GM18499 (cell line): ENCODE measurements around the gene INSM2.

Source experiments
- ATAC-seq: cut with Tn5 transposase; IDR thresholded peaks from one replicate; pipeline ENCODE4 v1.9.1; 2021; ENCODE audit warnings: moderate number of reproducible peaks; ENCODE audit not compliant: insufficient read depth, unreplicated experiment

The INSM2 gene

GRCh38 chr14:35533357-35534207 lies at the start of gene INSM2:
TSS of gene INSM2 (plus strand) at chr14:35534164. CDS start at chr14:35534253, 89 bp downstream.
- peak; percentile 46 for ATAC-seq

DNA sequence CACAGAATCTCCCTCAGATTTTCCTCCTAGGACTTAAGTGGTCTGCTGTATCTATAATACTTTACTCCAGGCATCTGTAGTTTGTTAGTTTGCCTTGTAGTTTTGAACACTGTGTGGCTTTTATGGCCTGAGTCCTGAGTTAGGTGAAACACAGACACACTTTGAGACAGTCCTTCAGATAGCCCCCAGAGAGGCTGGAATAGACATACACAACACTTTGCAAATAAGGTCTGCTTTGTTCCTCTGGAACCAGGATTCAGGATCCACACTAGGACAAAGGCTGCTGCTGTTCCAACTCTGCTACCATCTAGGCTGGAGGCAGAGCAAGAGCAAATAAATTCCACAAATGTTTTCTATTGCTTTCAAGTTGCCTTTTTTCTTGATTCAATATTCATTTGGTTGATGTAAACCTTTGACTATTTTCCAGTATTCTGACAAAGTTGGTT lies 41.4 kb upstream of the INSM2 start:
- ATAC-seq, result no peak

DNA sequence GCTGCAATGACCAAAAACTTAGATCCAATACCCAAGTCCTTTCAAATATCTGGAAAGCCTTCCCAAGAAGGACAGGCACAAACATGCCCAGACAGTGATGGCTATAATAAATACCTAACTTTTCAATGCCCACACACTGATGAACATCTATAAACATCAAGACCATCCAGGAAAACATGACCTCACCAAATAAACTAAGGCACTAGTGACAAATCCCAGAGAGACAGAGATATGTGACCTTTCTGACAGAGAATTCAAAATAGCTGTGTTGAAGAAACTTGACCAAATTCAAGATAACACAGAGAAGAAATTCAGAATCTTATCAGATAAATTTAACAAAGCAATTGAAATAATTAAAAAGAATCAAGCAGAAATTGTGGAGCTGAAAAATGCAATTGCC lies 38.7 kb upstream of the INSM2 start:
- ATAC-seq, result no peak

DNA sequence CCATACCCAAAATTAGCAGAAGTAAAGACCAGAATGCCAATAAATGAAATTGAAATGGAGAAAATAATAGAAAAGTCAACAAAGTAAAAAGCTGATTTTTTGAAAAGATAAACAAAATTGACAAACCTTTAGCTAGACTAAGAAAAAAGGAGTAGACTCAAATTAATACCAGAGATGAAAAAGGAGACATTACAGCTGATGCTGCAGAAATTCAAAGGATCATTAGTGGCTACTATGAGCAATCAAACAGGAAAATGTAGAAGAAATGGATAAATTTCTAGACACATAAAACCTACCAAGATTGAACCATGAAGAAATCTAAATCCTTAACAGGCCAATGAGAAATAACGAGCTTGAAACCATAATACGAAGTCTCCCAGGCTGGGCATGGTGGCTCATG lies 34.8 kb upstream of the INSM2 start:
- ATAC-seq, result no peak

DNA sequence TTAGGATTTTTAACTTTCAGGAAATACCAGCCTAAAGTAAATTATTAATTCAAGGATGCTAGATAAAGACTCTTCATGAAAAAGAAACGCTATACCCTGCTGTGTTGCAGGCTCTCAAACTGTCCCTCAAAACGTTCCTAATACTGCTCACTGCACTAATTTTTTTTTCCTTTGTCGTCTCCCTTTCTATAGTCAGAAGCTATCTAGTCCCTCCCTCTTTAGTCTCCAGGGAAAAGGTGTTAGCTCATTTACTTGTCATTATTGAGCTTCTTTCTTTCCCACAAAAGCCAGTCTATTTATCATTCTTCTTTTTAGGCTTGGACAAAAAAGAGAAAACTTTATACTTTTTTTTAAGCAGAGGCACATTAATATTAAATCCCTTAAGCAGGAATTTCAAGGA lies 30.3 kb upstream of the INSM2 start:
- ATAC-seq, result no peak

GRCh38 chr14:35504260-35504659 lies 29.7 kb upstream of the INSM2 start:
- ATAC-seq, result no peak

DNA sequence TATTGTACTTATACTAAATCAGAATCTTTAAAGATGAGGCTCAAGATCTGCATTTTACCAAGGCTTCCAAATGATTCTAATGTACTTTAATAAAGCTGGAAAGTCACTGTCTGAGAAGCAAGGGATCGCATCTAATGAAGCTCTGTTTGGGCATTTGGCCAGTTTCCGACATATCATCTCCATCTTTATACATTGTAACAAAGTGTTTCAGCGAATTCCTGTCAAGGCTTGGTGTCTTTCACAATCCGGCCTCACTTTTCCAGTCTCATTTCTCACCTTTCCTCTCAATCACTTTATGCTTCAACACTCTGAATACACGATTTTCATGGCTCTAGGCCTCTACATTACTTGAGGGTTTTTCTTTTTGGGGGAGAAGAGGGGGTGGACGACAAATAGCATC lies 27.5 kb upstream of the INSM2 start:
- no peak for ATAC-seq

GRCh38 chr14:35506927-35507326 lies 27.0 kb upstream of the INSM2 start:
- ATAC-seq, result no peak

DNA sequence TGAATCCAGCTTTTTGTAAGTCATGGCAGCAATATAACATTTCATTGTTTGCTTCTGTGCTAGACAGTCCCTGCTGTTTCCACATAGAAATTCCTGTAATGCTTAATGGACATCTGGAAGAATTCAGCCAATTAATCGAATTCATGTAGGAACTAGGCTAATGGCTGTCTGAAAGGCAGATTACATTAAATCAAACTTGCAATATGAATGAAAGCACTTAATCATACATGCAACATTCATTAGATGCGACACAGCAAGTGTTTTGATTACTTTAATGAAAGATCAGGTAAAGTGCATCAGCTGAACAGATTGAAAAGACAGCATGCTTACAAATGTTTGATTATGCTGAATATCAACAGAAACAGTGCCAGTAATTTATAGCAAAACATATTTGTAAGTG lies 24.1 kb upstream of the INSM2 start:
- ATAC-seq, result no peak

- no peak for ATAC-seq
Observed at GRCh38 chr14:35512765-35513164, 21.2 kb upstream of the INSM2 start.

GRCh38 chr14:35515916-35516315 lies 18.0 kb upstream of the INSM2 start:
- ATAC-seq, result no peak

- ATAC-seq, result no peak
Observed at GRCh38 chr14:35519986-35520385, 14.0 kb upstream of the INSM2 start.

- no peak for ATAC-seq
Observed at GRCh38 chr14:35525695-35526094, 8.3 kb upstream of the INSM2 start.

- no peak for ATAC-seq
Observed at GRCh38 chr14:35526962-35527361, 7.0 kb upstream of the INSM2 start.

DNA sequence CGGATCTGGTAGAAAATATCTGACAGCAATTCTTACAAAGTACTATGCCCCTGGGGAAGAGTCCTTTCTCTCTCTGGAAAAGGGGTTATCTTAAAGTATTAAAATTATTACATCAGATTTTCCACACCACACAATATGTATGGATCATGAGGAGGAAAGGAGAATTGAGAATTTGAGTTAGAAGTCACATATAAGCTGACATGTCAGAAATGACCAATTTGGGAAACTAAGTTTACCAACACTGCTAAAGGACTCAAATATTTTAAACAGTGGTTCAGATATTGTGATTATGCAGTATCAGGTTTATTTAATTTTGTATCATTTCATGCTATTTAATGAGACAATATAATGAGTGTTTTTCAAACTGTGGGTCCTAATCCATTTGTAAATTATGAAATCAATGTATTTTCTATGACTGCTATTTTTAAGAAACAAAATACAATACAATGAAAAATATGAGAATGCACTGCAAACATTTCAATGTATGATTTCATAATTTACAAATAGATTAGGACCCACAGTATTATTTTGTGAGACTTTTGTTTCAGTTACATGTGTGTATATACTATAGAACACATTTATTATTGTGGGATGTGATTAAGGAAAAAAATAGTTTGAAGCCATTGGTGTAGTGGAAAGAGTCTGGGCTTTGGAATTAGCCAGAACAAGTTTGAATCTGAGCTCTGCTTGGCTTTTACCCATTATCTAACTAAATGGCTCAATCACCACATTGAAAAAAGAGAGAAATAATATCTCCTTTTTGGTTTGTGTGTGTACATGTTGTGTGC lies 1.8 kb upstream of the INSM2 start:
- no peak for ATAC-seq

DNA sequence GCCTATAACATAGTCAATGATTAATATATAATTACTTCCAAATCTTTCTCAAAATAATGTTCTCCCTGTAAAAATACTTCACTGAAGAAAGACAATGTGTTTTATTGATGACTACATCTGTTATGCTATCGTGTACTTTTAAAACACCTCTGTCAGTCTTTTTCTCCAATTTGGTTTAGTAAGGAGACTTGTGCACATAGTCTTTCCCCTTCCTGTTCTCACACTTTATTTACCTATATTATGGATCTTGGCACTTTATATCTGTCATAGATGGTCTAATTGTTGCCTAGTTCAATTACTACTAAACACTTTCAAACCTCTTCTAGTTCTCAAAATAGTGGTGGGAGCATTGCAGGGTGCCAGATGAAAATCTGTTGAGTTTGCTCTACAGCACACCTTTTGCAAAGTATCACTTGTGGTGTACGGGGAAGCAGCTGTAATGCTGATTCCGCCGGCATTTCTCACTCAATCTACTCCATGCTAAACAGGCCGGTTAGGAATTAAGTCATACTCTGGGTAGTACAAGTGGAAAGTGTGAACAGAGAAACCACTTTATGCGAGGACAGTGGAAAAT lies 1.1 kb upstream of the INSM2 start:
- no peak for ATAC-seq

DNA sequence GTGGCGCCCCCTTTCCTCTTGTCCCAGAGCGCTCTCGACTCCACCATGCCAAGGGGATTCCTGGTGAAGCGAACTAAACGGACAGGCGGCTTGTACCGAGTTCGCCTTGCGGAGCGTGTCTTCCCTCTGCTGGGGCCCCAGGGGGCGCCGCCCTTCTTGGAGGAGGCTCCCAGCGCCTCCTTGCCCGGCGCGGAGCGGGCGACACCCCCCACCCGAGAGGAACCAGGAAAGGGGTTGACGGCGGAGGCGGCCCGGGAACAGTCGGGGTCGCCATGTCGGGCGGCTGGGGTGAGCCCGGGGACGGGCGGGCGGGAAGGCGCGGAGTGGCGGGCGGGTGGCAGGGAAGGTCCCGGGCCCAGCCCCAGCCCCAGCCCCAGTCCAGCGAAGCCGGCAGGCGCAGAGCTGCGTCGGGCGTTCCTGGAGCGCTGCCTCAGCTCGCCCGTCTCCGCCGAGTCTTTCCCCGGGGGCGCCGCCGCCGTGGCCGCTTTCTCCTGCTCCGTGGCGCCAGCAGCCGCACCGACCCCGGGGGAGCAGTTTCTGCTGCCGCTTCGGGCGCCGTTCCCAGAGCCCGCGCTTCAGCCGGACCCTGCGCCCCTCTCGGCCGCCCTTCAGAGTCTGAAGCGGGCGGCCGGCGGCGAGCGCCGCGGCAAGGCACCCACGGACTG lies 376 bp downstream of the INSM2 start:
- no peak for ATAC-seq

GRCh38 chr14:35534873-35535482 lies 1.0 kb downstream of the INSM2 start:
- ATAC-seq, result no peak

GRCh38 chr14:35535483-35536112 lies 1.6 kb downstream of the INSM2 start:
- ATAC-seq, result no peak

DNA sequence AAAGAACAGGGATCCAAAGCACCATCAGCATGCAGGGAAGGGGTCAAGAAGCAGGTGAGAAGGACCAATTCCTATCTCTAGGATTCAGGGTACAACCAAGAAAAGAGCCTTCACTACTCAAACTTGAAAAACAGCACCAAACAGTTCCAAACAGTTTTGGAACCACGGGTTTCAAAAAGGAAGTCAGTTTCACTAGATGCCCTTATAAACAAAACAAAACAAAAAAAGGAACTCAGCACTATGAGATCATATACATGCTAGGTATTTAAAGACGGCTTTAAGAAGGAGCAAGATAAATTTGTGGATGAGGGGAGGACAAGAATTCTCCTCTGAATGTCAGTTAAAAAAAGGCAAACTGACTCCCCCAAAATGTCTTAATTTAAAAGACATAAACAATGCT lies 6.0 kb downstream of the INSM2 start:
- no peak for ATAC-seq
